GM18951 (cell line): Measurements from ENCODE around the gene DHRS13.

ENCODE experiments used
- POLR2A ChIP-seq: IDR thresholded peaks from 4 replicates; pipeline ENCODE4 v1.6.1; 2011; ENCODE audit warnings: mild to moderate bottlenecking; ENCODE audit not compliant: insufficient read length, insufficient read depth; ENCODE audit errors: extremely low read depth
- in situ Hi-C: fragments of 300-500 bp; cut with MboI; formaldehyde crosslinking; loops from one replicate; pipeline ENCODE4 v1.12.0; 2022; ENCODE audit warnings: low sequenced_read_pairs, mixed read lengths, inconsistent platforms; ENCODE audit not compliant: unreplicated experiment

The DHRS13 gene

DNA sequence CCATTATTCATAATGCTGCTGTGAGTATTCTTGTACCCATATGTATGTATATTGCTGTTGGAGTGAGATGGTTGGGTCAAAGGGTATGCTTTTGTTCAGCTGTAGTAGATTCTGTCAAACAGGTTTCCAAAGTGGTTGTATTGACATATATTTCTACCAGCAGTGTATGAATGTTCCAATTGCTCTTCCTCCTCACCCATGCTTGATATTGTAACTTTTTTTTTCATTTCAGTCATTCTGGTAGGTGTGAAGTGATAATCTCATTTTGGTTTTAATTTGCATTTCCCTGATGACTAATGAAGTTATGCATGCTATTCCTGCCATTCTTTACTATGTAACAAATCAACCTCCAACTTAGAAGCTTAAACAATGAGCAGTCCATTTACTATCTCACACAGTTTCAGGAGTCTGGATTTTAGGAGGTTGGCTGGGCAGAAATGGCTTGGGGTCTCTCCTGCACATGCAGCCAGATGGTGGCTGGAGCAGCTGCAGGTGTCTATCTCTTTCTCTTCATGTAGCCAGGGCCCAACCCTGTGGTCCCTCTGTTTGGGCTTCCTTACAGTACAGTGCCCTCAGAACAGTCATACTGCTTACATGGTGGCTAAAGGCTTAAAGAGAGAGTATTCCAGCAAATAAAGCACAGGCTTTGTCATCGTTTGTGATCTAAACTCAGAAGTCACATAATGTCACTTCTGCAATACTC, 26.9 kb downstream of the DHRS13 start:
- no peak for TF ChIP-seq POLR2A
- in situ Hi-C loops: no loop called here

DNA sequence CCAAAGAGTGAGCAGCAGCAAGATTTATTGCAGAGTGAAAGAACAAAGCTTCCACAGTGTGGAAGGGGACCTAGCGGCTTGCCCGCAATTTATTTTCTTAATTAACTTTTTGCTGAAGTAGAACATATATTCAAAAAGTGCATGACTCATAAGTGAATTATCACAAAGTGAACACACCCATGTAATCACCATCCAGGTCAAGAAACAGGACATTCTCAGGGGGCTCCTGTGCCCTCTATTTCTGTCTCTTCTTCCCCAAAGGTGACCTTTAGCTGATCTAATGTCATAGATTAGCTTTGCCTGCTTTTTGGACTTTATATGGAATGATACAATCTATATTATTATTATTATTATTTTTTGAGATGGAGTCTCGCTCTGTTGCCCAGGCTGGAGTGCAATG, 28.1 kb downstream of the DHRS13 start:
- in situ Hi-C loops: no loop called here
- TF ChIP-seq POLR2A: no peak

GRCh38 chr17:28873839-28874238, 29.0 kb downstream of the DHRS13 start:
- no peak for TF ChIP-seq POLR2A

DNA sequence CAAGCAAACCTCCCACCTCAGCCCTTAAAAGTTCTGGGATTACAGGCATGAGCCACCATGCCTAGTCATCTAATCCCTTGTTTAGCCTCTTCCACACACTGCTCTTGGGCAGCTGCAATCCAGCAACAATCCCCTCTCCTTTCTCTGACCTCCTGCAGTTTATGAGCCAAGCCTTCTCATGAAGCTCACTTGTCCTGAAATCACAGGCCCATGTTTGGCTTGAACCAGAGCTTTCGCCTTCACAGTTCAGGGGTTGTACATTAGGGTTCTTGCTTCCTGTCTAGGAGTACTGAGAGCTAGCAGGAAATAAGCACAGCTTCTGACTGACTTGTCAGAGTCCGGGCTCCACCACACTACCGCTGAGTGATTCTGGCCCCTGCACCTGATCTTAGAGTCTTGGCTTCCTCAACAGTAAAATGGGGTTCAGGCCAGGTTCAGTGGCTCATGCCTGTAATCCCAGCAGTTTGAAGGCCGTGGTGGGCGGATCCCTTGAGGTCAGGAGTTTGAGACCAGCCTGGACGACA, 31.8 kb downstream of the DHRS13 start:
- no peak for TF ChIP-seq POLR2A
- in situ Hi-C loops: no loop called here

More at GRCh38 chr17:28873839-28874238, 29.0 kb downstream of the DHRS13 start:
- in situ Hi-C loops: no loop called here

GRCh38 chr17:28867276-28867675, 35.6 kb downstream of the DHRS13 start:
- TF ChIP-seq POLR2A: no peak
- in situ Hi-C loops: no loop called here

- TF ChIP-seq POLR2A: no peak
- in situ Hi-C loops: no loop called here
Measured at GRCh38 chr17:28865946-28866752, 36.7 kb downstream of the DHRS13 start.

- in situ Hi-C loops: no loop called here
- no peak for TF ChIP-seq POLR2A
Measured at GRCh38 chr17:28864991-28865849, 37.7 kb downstream of the DHRS13 start.

DNA sequence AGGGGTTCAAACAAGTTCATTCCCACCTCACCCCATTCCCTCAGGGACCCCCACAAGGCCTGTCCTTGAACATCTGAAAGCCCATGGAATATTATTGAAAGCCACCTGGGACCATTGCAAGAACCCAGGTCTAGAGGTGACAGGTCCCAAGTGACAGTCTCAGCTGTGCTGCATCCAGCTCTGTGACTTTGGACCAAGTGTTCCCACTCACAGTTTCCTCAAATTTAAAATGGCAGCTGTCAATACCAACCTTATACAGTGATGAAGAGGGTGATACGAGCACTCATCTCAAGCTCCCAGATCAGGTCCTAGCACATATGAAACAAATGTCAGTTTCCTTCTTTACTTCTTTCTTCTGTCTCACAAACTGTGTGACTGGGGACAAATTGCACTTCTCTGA, 38.9 kb downstream of the DHRS13 start:
- no peak for TF ChIP-seq POLR2A
- in situ Hi-C loops: no loop called here

DNA sequence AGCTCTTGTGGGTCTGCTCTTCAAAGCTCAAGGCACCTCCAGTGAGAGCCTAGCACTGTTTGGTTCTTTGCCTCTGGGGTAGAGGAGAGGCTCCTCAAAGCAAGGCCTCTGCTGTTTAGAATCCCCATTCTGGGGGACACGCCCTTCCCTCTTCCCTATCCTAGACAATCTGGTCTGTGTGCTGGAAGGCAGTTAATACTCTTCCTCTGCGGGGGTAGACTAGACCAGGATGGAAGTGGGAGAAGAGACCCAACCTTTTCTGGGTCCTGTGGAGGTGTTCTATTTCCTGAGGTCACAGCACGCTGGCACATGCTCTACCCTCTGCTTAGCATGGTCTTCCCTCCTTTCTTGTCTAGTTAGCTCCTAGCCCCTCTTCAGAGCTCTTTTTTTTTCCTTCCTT, 40.3 kb downstream of the DHRS13 start:
- in situ Hi-C loops: no loop called here
- TF ChIP-seq POLR2A: no peak

DNA sequence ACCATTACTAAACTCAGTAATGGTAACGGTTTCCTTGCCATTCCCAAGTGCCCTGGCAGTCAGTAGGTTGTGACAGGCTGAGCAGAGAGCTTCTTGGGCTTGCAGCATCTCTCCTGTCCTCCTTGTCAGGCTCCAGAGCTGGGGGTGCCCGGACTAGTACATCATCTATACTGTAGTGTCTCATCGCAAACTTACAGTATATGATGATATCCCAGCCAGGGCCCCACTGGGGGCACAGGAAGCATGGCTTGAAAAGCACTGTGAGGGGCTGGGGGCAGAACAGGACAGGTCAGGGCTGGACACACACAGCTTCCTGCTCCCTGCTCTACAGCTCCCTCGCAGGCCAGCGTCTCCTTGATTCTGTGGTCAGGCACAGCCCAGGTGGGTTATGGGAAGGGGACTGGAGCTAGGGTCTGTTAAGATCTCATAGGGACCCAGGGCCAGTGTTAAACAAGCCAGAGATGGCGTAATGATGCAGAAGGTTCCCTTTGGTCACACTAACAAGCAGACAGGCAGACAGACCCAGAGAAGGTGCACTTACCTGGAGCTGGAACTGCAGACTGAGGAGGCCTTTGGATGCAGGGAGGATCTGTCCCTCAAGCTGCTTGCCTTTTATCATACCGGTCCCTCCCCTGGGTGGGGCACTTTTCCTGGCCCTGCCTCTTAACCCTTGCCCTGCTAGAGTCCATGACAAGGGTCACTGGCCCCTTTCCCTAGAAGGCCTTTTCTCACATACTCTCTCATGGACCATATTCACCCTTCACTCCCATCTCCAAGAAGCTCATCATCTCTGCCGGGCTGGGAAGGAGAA, 41.3 kb downstream of the DHRS13 start:
- TF ChIP-seq POLR2A: no peak
- in situ Hi-C loops: no loop called here

GRCh38 chr17:28860363-28860808, 42.5 kb downstream of the DHRS13 start:
- no peak for TF ChIP-seq POLR2A
- in situ Hi-C loops: no loop called here

GRCh38 chr17:28858801-28859355, 44.0 kb downstream of the DHRS13 start:
- in situ Hi-C loops: no loop called here
- TF ChIP-seq POLR2A: no peak
